Coronary artery (tissue), 2 donors: ENCODE data around the gene TNRC6B.

ENCODE experiments used
- DNase-seq: peaks from one replicate; pipeline ENCODE4 v3.0.0-alpha.2; 2017; ENCODE audit warnings: low spot score
- H3K27ac ChIP-seq, 2 donors: fragments of 200-600 bp; sonication (generic); one replicate each; pipeline ENCODE4 v1.5.1; 2016 to 2019
- H3K4me3 ChIP-seq: fragments of 200-600 bp; sonication (generic); 2 replicates; pipeline ENCODE4 v1.5.1; 2016; ENCODE audit warnings: mild to moderate bottlenecking, moderate library complexity
- CTCF ChIP-seq: fragments of 200-600 bp; sonication (generic); IDR thresholded peaks from one replicate; pipeline ENCODE4 v1.5.1; 2019; ENCODE audit warnings: antibody characterized with exemption

TNRC6B gene

GRCh38 chr22:40324468-40325305, 147.0 kb downstream of the TNRC6B start:
- Histone ChIP-seq H3K4me3 (no peak overlapping the region), H3K27ac (no peak overlapping the region)
- no peak for TF ChIP-seq CTCF

GRCh38 chr22:40325315-40325714, 147.6 kb downstream of the TNRC6B start:
- no peak for TF ChIP-seq CTCF
- Histone ChIP-seq H3K4me3 (no peak overlapping the region), H3K27ac (no peak overlapping the region)
- no peak for DNase-seq

More at GRCh38 chr22:40324468-40325305, 147.0 kb downstream of the TNRC6B start:
- no peak for DNase-seq

GRCh38 chr22:40326905-40327735, 149.4 kb downstream of the TNRC6B start:
- no peak for TF ChIP-seq CTCF
- H3K27ac ChIP-seq = no peak overlapping the region

GRCh38 chr22:40328546-40329456, 151.1 kb downstream of the TNRC6B start:
- Histone ChIP-seq H3K27ac (no peak overlapping the region), H3K4me3 (no peak overlapping the region)
- no peak for TF ChIP-seq CTCF
- DNase-seq = no peak

More at GRCh38 chr22:40326905-40327735, 149.4 kb downstream of the TNRC6B start:
- no peak for DNase-seq
- no peak overlapping the region for H3K4me3 ChIP-seq

- Histone ChIP-seq H3K4me3 (no peak overlapping the region), H3K27ac (no peak overlapping the region)
- no peak for DNase-seq
- TF ChIP-seq CTCF = no peak
These were observed 151.7 kb downstream of the TNRC6B start for GRCh38 chr22:40329466-40329865.

GRCh38 chr22:40330086-40330485, 152.4 kb downstream of the TNRC6B start:
- Histone ChIP-seq H3K4me3 (no peak overlapping the region), H3K27ac (no peak overlapping the region)
- DNase-seq = no peak
- TF ChIP-seq CTCF = no peak
